ENCODE measurements around the gene IL18R1.

Gene IL18R1

DNA sequence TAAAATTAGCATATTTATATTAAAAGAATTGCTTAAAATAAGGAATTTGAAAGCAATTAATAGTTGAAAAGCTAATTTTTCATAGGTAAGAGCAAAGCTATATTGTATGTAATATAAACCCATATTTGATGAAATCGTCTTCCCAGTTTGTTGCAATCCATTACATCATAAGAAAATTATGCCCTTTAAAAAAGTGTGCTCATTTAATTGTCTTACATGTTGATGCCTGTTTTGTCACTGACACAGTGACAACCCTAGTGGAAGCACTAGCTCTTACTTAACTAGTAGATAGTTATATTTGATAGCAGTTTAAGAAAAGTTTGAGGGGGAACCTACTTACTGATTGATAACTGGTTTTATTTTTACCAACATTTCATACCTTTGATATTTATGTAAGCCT lies 37.3 kb downstream of the IL18R1 start:
- DNase-seq: no peak

DNA sequence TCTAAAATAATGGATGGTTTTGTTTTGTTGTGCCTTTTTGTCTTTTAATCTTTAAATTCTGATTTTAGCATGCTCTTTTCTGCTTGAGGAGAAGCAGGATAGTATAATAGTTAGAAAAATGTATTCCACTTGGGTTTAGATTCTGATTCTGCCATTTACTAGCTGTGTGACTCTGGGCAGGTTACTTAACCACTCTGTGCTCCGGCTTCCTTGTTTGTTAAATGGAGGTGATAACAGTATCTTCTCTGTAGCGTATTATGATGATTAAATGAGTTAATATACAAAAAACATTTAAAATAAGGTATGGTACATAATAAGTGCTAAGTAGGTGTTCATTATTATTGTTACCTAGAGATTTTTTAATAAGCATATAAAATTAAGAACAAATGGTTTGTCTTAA lies 40.4 kb downstream of the IL18R1 start:
- DNase-seq: no peak

DNA sequence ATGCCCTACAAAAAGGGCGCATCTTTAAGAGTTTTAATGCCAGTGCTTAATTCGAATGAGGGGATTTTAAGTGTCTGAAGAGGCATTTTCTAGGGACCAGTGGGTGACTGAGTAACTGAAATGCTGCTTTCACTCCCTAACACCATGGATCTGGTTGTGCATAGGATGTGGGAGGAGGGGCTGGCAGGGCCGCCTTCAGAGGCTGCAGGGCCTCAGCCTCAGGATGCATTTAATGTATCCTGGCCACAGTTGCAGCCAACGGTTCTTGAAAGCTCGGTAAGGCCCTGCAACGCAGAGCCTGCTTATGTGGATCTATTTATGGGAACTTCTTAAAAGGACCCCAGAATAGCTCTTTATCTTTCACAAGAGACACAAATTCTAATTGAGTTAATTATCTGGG lies 41.6 kb downstream of the IL18R1 start:
- DNase-seq: no peak

DNA sequence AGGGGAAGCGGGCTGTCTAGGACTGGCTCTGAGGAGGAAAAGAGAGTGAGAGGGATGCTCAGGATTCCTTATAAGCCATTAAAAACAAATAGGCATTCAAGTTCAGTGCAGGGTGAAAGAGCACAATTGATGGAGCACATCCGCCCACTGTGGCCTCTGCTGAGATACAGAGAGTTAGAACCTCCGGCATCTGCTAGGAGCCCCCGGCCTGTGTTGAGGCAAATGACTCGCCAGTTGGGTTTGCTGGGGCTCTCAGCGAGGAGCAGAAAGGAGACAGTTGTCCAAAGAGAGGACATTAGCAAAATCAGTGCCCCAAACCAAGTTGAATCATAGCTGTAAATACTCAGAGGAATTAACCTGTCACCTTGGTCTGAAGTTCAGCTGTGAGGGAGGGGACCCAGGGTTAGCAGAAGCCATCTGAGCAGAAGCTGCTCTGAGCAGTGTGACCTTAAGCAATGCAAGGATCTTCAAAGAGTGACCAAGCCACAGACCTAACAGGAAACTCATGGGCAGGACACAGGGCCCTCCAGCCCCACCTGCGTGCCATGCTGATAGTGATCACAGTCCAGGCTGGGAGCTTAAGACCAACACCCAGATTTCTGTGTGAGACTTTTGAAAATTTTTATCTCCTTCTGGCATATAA lies 44.0 kb downstream of the IL18R1 start:
- no peak for DNase-seq

DNA sequence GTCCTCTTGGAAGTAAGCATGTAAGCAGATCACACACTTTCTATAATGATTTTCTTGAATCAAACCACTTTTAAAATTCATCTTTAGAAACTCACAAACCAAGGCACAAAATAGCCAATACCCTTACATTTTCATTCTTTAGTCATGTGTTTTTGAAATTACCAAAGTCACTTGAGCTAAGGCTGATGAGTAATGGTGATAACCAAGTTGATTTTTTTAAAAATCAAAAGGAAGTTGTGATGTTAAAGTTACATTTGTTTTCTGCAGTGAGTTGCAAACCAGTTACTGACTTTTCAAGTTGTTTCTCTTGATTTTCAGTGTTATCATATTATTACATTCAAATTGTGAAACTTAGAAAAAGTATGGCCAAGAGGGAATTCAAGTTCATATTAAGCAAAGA lies 45.9 kb downstream of the IL18R1 start:
- DNase-seq: no peak

DNA sequence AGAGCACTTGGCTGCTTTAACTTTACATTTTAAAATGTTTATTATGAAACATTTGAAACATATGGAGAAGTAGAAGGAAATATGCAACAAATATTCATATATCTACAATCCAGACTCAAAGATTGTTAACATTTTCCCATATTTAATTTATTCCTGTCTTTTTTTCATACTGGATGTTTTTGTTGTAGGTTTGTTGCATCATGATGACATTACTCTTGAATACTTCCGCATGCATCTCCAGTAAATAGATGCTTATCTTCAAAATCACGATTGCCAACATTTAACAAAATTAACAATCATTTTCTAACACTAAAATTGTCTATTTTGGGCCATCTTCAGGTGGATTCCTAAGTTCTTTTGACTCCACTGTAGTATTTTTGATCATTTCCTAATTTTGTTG lies 46.3 kb downstream of the IL18R1 start:
- no peak for DNase-seq

DNA sequence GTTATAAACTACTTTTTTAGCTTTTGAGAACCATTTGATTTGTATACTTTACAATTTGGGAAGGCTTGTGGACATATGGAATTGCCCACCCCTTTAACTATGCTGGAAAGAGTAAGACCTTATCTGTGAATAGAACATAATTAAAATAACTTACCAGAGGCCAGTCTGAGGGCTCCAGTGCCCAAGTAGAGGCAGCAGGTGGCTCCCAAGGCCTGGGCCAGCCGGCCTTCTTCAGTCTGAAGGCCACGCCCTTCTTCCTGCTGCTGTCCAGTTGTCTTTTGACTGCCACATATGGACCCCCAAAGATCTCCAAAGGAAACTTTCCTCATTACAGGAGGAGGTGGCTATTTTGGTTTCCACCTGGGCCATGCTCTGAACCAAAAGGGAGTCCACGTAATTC lies 55.4 kb downstream of the IL18R1 start:
- DNase-seq: no peak

DNA sequence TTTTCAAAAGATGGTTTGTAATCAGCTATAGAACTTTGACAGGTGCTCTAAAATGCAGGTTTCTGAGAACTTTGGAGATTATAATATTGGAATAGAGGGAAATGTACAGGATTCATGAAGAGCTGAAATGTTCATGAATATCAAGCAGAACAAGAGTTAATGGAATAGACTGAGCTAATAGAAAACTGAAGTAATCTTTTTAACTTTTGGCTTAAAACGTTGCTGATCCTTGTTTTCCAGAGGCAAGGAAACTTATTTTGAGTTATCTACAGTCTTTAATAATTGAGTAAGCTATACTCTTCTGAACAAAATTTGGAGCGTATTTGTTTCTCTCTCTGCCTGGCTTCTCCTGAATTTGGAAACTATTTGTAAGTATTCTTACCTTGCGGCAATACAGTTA lies 56.6 kb downstream of the IL18R1 start:
- no peak for DNase-seq

DNA sequence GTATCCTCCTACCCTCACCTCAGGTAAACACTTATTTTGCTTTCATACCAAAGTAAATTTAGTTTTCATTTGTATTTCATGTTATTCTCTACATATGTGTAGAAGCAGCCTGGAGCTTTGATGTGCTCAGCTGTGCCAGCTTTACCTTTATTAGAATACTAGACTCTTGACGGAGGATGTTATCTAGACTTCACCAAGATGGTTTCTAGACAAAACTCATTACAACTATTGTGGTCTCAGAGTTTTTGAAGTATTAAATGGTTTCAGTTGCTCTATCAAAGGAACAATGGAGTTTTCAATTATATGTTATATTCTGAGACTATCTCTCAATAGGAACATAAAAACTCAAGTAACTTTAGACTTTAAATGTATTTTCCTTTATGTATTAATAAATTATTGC lies 62.4 kb downstream of the IL18R1 start:
- no peak for DNase-seq

DNA sequence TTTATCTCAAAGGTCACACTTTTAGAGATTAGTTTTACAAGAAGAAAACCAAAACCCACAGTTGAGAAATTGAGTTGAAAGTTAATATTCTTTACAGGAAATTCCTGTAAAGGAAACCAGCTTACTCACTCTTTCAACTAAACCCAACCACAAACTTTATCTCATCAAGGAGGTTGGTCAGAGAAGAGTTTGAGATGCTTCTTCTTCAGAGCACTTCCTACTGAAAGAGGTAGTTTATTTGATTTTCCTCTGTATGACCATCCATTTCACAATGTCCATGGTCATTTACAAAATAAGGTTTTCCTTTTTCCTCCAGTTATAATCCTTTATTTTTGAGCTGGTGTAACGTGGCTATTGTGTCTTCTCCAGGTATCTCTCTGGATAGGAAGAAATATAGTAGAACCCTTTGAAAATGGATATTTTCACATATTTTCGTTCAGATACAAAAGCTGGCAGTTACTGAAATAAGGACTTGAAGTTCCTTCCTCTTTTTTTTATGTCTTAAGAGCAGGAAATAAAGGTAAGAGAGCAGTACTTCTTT lies 62.9 kb downstream of the IL18R1 start:
- no peak for DNase-seq

DNA sequence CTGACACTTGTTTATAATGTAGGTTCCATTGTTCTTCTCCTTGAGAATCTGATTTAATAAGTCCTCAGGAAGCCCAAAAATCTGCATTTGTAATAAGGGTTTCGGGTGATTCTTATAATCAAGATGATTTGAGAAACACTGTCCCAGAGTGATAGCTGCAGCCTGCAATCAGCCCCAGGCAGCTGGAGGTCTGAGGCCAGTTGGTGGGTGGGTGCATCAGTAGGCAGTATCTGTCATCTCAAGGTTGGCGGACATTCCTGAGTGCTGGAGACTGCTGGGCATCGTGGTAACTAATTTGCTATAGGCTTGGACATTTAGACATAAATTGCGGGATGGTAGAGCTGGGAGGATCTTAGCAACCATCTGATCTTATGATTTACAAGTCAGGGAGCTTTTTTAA lies 64.7 kb downstream of the IL18R1 start:
- no peak for DNase-seq

DNA sequence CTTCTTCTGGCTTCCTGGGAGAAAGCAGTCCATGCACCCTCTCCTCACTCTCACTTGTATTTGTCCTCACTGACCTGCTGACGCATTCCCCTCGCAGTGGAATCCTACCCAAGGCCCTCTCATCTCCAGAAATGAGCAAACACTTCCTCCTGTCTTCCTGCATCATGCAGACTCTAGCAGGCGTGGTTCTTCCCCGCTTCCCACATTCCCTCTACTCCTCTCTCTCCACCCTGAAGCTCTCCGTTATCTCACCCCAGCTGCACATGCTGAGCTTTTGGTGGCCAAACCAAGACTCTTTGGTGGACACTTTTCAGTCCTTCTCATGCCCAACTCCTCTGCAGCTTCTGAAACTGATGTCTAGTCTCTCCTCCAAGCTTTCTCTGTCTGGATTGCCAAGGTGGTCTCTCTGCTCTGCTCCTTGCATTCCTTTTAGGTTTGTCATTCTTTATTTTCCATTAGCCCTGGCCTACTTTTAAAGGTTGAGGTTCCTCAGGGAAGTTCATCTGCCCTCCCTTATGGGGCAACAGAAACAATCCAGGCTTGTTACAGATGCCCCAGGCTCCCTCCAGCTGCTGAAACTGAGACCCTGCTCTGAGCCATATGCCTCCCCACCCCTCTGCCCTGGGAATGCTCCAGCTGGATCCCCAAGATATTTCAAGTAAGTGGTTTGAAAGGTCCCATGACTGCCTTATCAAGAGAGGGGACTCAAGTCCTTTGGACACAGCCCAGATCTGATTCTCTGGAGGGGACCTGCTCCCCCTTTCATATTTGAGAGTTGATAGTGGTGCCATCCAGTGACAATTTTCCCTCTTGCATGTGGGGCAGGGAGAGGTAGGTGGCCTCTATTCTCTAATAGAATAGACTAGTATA lies 66.5 kb downstream of the IL18R1 start:
- DNase-seq: no peak

DNA sequence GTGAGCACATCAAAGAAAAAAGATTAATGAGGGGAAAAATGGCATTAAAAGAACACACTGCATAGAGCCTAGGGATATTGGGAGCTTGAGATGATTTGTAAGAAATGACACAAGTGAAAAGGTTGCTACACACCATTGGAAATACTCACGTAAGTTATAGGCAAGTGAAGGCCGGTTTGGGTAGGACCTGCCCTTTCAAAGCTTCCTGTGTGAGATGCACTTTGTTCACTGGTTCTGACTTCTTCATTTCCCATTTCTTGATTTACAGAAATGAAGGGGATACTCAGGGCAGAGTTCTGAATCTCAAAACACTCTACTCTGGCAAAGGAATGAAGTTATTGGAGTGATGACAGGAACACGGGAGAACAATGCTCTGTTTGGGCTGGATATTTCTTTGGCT lies 67.3 kb downstream of the IL18R1 start, which contains the start of gene IL18RAP:
TSS of gene IL18RAP (plus strand) at position 251 of the 400 bp plus-strand sequence. CDS start at position 369, 118 bp downstream.
- DNase-seq: no peak

DNA sequence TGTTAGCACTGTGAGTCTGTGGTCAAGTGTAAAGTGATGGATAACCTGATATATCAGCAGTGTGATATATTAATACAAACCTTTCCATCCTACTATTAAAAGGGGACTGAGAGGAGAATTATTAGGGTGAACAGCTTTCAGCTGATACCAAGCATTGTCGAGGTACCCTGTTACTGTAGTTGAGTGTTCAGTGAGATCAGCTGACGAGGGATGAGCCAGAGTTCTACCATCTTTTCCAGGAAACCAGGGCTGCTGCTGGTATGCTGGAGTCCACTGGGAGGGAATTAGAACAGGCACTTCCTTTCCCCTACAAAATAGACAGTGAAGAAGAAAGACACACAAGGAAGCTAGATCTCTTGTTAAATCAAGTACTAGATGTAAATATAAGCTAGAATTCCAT lies 67.8 kb downstream of the IL18R1 start:
- DNase-seq: no peak

DNA sequence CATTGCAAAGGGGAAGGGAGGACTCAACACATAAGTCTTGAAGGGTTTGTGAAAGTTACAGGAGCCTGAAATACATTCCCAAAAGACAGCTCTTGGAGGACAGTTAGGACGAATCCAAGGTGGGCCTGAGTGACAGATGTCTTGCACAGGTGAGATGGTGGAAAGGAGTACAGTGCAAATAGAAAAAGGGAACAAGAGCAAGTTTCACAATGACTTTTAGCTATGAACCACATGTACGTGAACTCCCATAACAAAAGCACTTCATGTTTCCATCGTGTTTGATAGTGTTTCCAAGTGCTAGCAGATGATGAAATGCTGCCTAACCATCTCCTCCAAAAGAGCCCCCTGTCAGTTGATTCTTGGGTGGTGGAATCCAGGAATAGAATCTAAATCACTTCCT lies 69.2 kb downstream of the IL18R1 start:
- DNase-seq: no peak

DNA sequence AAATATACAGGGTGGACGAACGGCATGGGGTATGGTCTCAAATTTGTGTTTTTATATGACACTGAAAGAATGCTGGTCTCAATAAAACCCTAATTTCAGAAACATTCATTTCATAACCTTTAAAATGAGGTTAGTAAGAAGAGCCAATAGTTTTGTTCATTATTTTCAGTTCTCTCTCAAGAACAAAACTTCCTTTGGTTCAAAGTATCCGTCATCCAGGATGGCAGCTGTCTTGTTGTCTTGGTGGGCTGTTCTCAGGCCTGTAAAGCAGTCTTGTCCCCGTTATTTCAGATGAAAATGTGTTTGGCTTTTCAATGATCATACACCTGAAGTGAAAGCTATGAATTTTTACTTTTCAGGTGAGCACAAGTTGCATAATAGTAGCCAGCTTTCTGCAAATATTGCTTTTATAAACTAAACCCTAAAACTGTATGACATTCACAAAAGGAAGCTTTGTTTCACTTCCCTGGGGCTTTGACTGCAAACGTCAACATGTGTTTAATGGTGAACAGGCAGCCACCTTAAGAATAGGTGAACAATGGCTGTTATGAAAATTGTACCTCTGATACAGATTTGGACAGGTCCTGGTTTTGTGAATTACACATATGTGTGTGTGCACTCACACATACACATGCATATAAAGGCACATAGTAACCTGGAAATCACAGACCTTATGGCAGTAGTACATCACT lies 70.0 kb downstream of the IL18R1 start:
- no peak for DNase-seq

DNA sequence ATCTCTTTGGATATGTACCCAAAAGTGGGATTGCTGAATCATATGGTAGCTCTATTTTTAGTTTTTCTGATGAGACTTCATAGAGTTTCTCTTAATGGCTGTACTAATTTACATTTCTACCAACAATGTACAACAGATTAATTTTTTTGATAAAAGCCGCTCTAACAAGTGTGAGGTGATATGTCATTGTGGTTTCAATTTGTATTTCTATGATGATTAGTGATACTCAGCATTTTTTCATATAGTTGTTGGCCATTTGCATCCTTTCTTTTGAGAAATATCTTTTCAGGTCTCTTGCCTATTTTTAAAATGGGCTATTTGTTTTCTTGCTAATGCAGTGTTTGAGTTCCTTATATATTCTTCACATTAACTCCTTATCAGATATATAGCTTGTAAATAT lies 71.7 kb downstream of the IL18R1 start:
- DNase-seq: no peak

DNA sequence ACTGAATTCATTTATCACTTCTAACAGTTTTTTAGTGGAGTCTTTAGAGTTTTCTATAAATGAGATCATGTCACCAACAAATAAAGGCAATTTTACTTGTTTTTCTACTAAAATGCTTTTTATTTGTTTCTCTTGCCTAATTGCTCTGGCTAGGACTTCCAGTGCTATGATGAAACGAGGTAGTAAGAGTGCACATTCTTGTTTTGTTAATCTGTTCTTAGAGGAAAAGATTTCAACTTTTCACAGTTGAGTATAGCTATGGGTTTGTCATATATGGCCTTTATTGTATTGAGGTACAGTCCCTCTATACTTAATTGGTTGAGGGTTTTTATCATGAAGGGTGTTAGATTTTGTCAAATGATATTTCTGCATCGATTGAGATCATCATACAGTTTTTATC lies 73.0 kb downstream of the IL18R1 start:
- DNase-seq: no peak

DNA sequence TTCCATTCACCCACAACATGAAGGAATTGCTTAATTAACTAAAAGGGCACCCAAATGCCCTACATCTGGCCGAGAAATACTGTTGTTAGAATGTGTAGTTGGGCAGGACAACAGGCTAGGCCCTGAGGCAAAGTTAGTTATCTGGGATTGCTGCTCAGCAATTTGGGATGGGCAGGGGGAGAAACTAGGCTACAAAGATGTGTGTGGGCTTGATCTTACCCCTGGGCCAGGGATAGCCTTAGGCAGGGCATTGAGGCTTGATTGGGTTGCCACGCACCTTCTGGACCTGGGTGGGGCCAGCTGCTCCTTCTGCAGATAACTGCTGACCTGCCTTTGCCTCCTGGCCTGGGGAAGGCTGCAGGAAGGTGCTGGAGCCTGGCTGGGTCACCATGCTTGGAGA lies 76.8 kb downstream of the IL18R1 start:
- no peak for DNase-seq

DNA sequence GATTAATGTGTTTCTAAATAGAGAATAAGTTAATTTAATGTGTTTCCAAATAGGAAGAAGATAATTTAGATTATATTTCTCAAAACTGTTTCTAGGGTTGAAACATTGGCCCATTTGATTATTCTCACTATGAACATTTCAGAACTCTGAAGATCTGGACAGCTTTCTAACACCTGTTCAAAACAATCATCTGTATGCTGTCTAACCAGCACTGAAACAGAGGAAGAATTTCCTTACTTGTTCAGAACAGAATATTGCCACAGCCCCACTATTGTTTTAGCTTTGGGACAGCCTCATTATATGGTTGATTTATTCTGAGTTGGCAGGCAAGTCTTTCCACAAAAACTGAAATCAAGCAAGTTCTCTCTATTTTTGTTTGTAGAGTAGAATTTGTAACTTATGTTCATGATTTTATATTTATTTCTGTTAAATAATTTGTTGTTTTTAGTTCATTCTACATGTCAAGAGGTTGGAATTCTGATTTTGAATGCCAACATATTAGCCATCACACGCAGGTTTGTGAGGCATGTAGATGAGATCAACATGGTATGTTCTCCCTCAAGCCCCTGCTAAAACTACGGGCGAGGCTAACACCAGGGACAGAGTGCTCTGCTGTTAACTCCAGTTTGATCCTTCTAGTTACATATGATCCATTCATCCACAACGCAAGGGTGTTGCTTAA lies 78.5 kb downstream of the IL18R1 start:
- no peak for DNase-seq

DNA sequence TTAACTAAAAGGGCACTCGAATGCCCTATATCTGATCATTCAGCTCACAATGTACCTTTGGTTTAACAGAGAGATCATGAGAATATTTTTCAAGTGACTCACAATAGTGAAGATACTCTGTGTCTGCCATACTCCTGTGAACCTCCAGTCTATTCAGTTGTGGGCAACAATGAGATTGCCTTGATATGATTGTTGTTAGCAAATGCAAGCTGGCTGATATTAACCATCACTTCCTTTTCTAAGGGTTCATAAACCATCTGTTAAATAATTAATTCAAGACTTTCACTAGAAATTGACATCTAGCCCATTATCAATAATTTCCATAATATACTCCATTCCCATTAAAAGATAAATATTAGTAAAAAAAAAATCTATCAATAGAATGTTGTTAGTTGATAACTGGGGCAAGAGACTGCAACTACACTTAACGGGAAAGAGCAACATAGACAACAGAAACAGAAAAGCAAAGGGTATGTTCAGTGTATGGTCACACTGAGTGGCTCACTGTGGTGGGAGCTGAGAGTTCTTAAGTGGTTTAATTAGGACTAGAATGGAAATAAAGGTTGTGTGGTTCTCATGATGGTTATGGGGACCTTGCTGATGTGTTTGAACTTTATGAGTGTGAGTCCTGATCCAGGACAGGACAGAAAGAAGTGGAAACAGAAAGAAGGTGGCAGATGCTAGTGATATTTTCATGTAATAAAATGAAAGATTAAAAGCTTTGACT lies 79.2 kb downstream of the IL18R1 start:
- no peak for DNase-seq

DNA sequence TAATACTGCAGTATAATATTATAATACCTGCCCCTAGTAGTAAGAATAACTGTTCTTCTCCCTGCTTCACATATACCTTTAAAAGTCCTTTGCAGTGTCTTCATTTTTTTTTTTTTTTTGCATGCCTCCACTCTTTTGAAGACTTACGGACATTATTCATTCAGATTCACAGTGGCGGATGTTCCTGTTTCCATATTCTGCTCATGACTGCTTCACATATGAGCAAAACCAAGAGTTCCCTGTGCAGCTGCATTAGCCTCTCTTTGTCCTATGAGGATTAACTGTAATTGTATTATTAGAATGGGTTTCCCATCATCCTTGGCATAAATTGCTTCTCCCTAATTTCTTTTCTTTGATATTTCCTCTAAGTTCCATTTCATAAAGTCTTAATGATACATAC lies 80.1 kb downstream of the IL18R1 start:
- DNase-seq: no peak
